GM12878 (cell line): ENCODE results near the gene MTA3. TPM values are rescaled to one million over a fixed set of nuclear protein-coding genes. Genes with fewer than 3 reads are reported as not detected.

Experiments
- ATAC-seq: fragments of 200-7000 bp; cut with Tn5 transposase; 3 replicates; pipeline ENCODE4 v1.9.1; 2020; ENCODE audit warnings: mild to moderate bottlenecking, moderate library complexity
- BruUV-seq: library from RNA; stranded (reverse); fragments of 400-500 nt; replicated peaks from 2 replicates; lab custom pipeline; 2021; lab: Mats Ljungman, UMichigan
- CTCF ChIA-PET: fragments of 300-600 bp; sonication (Branson Sonifier 250); formaldehyde crosslinking; extraction: SDS; loops from one replicate; lab custom pipeline; 2021; ENCODE audit warnings: inconsistent platforms; lab: Yijun Ruan, JAX
- POLR2A ChIA-PET: fragments of 350-600 bp; formaldehyde crosslinking; extraction: SDS; loops from one replicate; lab custom pipeline; 2021; ENCODE audit warnings: inconsistent platforms; lab: Charles Lee
- RAD21 ChIA-PET: fragments of 300-600 bp; sonication (Branson Sonifier 250); formaldehyde crosslinking; loops from one replicate; lab custom pipeline; 2023; ENCODE audit warnings: antibody characterized with exemption; ENCODE audit not compliant: unreplicated experiment; lab: Charles Lee
- SMC1A ChIA-PET: fragments of 300-600 bp; sonication (Branson Sonifier 250); formaldehyde crosslinking; loops from one replicate; lab custom pipeline; 2023; ENCODE audit not compliant: unreplicated experiment, uncharacterized antibody; lab: Charles Lee
- DNase-seq: peaks from one replicate; pipeline ENCODE4 v3.0.0-alpha.2; 2011; ENCODE audit warnings: low read depth, low spot score
- FAIRE-seq: peaks from 3 replicates; lab custom pipeline; 2011; peaks lifted over from hg19 to GRCh38; lab: Jason Lieb, UNC
- H2AFZ ChIP-seq: 2 replicates; pipeline ENCODE4 v1.6.0; 2011; ENCODE audit warnings: low read depth, low read length, control low read depth; ENCODE audit not compliant: control insufficient read depth
- H3K27ac ChIP-seq: 2 replicates; pipeline ENCODE4 v1.5.1; 2011; ENCODE audit warnings: control low read depth; ENCODE audit not compliant: control insufficient read depth, insufficient read depth
- H3K27me3 ChIP-seq, 2 experiments: replicated peaks in 1 of 2; 2 replicates each; pipeline versions ENCODE4 v1.6.0 to v1.6.1; 2011; ENCODE audit warnings: low read length in 1 of 2; ENCODE audit not compliant: control insufficient read depth in 2 of 2, insufficient read depth in 2 of 2
- H3K36me3 ChIP-seq, 2 experiments: 2 replicates each; pipeline ENCODE4 v1.5.1; 2011; ENCODE audit warnings: low read length in 1 of 2; ENCODE audit not compliant: control insufficient read depth in 2 of 2, insufficient read depth in 2 of 2
- H3K4me1 ChIP-seq: 2 replicates; pipeline ENCODE4 v1.6.1; 2011; ENCODE audit warnings: mild to moderate bottlenecking, low read length, moderate library complexity, mixed read lengths; ENCODE audit not compliant: control insufficient read depth, insufficient read depth
- H3K4me2 ChIP-seq: 2 replicates; pipeline ENCODE4 v1.6.0; 2011; ENCODE audit warnings: control low read depth; ENCODE audit not compliant: control insufficient read depth, insufficient read depth
- H3K4me3 ChIP-seq: fragments of 200-600 bp; sonication (generic); 2 replicates; pipeline ENCODE4 v1.5.1; 2016
- H3K79me2 ChIP-seq: 2 replicates; pipeline ENCODE4 v1.6.0; 2011; ENCODE audit warnings: low read length; ENCODE audit not compliant: control insufficient read depth, insufficient read depth
- H3K9ac ChIP-seq: 2 replicates; pipeline ENCODE4 v1.8.0; 2011; ENCODE audit warnings: low read length, control low read depth, mixed read lengths; ENCODE audit not compliant: control insufficient read depth, insufficient read depth
- H3K9me3 ChIP-seq: replicated peaks from 3 replicates; pipeline ENCODE4 v1.5.1; 2011; ENCODE audit warnings: mild to moderate bottlenecking, low read length; ENCODE audit not compliant: control insufficient read depth, insufficient read depth
- H4K20me1 ChIP-seq: 2 replicates; pipeline ENCODE4 v1.6.0; 2011; ENCODE audit not compliant: control insufficient read depth, insufficient read depth
- EP300 ChIP-seq, 2 experiments: fragments of 150-350 bp in 1 of 2; IDR thresholded peaks; 2 replicates each; pipeline ENCODE4 v1.6.1; 2011 to 2012; ENCODE audit warnings: low read depth in 2 of 2, low read length in 2 of 2, borderline replicate concordance in 1 of 2, improper control_type of control experiment in 1 of 2, inconsistent platforms in 1 of 2; ENCODE audit not compliant: control insufficient read depth in 1 of 2
- GABPA ChIP-seq: IDR thresholded peaks from 2 replicates; pipeline ENCODE4 v1.6.1; 2014; ENCODE audit warnings: antibody characterized with exemption, low read depth, mild to moderate bottlenecking, inconsistent platforms
- IRF4 ChIP-seq: IDR thresholded peaks from 2 replicates; pipeline ENCODE4 v1.6.1; 2011; ENCODE audit warnings: low read depth, low read length
- JUNB ChIP-seq: IDR thresholded peaks from 2 replicates; pipeline ENCODE4 v1.6.1; 2016; ENCODE audit warnings: antibody characterized with exemption, mild to moderate bottlenecking
- MYB ChIP-seq: fragments of 150-350 bp; IDR thresholded peaks from 2 replicates; pipeline ENCODE4 v1.6.1; 2014; ENCODE audit warnings: mild to moderate bottlenecking, low read depth, low read length, borderline replicate concordance
- NFXL1 ChIP-seq: fragments of 450-650 bp; IDR thresholded peaks from 2 replicates; pipeline ENCODE4 v1.6.1; 2017; ENCODE audit warnings: antibody characterized with exemption, mild to moderate bottlenecking, borderline replicate concordance
- RCOR1 ChIP-seq: conservative IDR thresholded peaks from 2 replicates; pipeline ENCODE4 v1.6.1; 2012; ENCODE audit warnings: low read depth, low read length, improper control_type of control experiment
- SMAD1 ChIP-seq: fragments of 450-650 bp; IDR thresholded peaks from 2 replicates; pipeline ENCODE4 v1.6.1; 2018; ENCODE audit warnings: mild to moderate bottlenecking, low read depth; ENCODE audit not compliant: partially characterized antibody
- SUPT20H ChIP-seq: IDR thresholded peaks from 2 replicates; pipeline ENCODE4 v1.6.1; 2011; ENCODE audit warnings: low read depth, mild to moderate bottlenecking, low read length, moderate library complexity, borderline replicate concordance; ENCODE audit not compliant: control insufficient read depth
- TAF1 ChIP-seq: IDR thresholded peaks from 2 replicates; pipeline ENCODE4 v1.6.1; 2011; ENCODE audit warnings: mild to moderate bottlenecking, low read depth, low read length, borderline replicate concordance
- ZBTB40 ChIP-seq: fragments of 450-650 bp; IDR thresholded peaks from 2 replicates; pipeline ENCODE4 v1.6.1; 2016; ENCODE audit warnings: mild to moderate bottlenecking, moderate library complexity, borderline replicate concordance
- ZNF592 ChIP-seq: fragments of 450-650 bp; IDR thresholded peaks from 2 replicates; pipeline ENCODE4 v1.6.1; 2017; ENCODE audit warnings: mild to moderate bottlenecking, moderate library complexity
- WGBS: methylation state at CpG from one replicate; pipeline ENCODE4 v1.1.6; 2016; ENCODE audit warnings: low lambda C conversion rate; ENCODE audit not compliant: insufficient replicate concordance, insufficient coverage; ENCODE audit errors: missing lambda C conversion rate; 5-methylcytosine and 5-hydroxymethylcytosine counted together
- in situ Hi-C: fragments of 300-500 bp; cut with MboI; formaldehyde crosslinking; loops from 9 replicates; pipeline ENCODE4 v1.14.3; 2018; ENCODE audit warnings: mixed read lengths
- intact Hi-C: fragments of 100-400 bp; cut with micrococcal nuclease; formaldehyde crosslinking; loops from one replicate; pipeline ENCODE4 v1.14.2; 2022; ENCODE audit not compliant: unreplicated experiment
- polyA plus RNA-seq, 11 experiments: library from polyadenylated mRNA; depleted of rRNA in 4 of 11; unstranded in 6 of 11; stranded (reverse) in 5 of 11; fragments of >200 nt; fragmentation: Nextera tagmentation in 4 of 11; fragmentation: Illumina TruSeq in 1 of 11; extraction: Ambion mirVana in 4 of 11; extraction: Trizol in 1 of 11; gene quantifications; 1 replicate in 1 of 11; 2 replicates in 10 of 11; pipeline versions ENCODE4 v1.2.1 to v1.2.3, GENCODE V29; 2011 to 2016; ENCODE audit warnings: inconsistent platforms in 2 of 11, missing spikeins in 2 of 11, low read depth in 1 of 11
- total RNA-seq, 4 experiments: library from RNA; depleted of rRNA in 3 of 4; stranded (reverse); fragments of >200 nt in 3 of 4; fragmentation: Illumina TruSeq in 1 of 4; extraction: Trizol in 1 of 4; gene quantifications; 2 replicates each; pipeline versions ENCODE4 v1.2.1 to v1.2.3, GENCODE V29; 2013 to 2021

Gene MTA3
- total and polyA plus RNA-seq, 10 of the 15 experiments (the other 5 are each of a cell fraction or from before 2014, with no cell fraction given): 17.6 to 45.5 (median 26.5) TPM

GRCh38 chr2:42755191-42755880 is 186.9 kb downstream of the MTA3 start (continued):
- TF ChIP-seq SUPT20H: no peak
- TF ChIP-seq SMAD1: no peak
- TF ChIP-seq ZNF592: no peak
- TF ChIP-seq MYB: no peak

- 84% methylated on average over 10 of the region's 10 CpGs for WGBS
- Histone ChIP-seq H3K9ac (no peak overlapping the region), H2AFZ (no peak overlapping the region), H3K4me2 (no peak overlapping the region), H4K20me1 (no peaks in the 10 kb centered on the region), H3K36me3 (no peaks in the 10 kb centered on the region), H3K27me3 (no peaks in the 10 kb centered on the region), H3K9me3 (no peaks in the 10 kb centered on the region), H3K27ac (no peak overlapping the region), H3K4me1 (peaks cover 42% of the 10 kb centered on the region), H3K4me3 (no peak overlapping the region), H3K79me2 (no peaks in the 10 kb centered on the region)
- ChIA-PET SMC1A (interaction anchor here (1.2 to 3.0 kb wide), 3 partner anchors 11 to 19 kb away, joined by 3 to 7 read pairs (median 3); no protein-coding TSS in a partner anchor), RAD21 (interaction anchor here (1.5 kb wide), 1 partner anchor 60 kb away, joined by 4 read pairs; no protein-coding TSS in a partner anchor), CTCF (no interaction called here), POLR2A (no interaction called here)
- DNase-seq (no peak), FAIRE-seq (no peak), ATAC-seq (no peak)
- in situ Hi-C loops: no loop called here
- BruUV-seq: no TSS peak
- intact Hi-C loops: loop anchor here (10.0 kb wide), 1 partner anchor 261 kb away; the partner anchor contains the start of gene KCNG3
- no peak for TF ChIP-seq TAF1
- no peak for TF ChIP-seq RCOR1
- no peak for TF ChIP-seq IRF4
- no peak for TF ChIP-seq NFXL1
- no peak for TF ChIP-seq EP300 (IDR thresholded peaks at IDR 0.05; ENCODE audit: borderline replicate concordance in 1 of 2, control insufficient read depth in 1 of 2, low read depth in 2 of 2, low read length in 2 of 2)
- TF ChIP-seq JUNB: no peak
- TF ChIP-seq ZBTB40: no peak
- no peak for TF ChIP-seq SUPT20H
- TF ChIP-seq GABPA: no peak
Measured at GRCh38 chr2:42756150-42756775, 187.8 kb downstream of the MTA3 start.
